Measurements from ENCODE around the gene WDR20.

The WDR20 gene

GRCh38 chr14:102197317-102197853, 57.7 kb downstream of the WDR20 start:
- no peak for DNase-seq (ENCODE audit: low read depth)

GRCh38 chr14:102200690-102201352, 61.1 kb downstream of the WDR20 start:
- no peak for DNase-seq (ENCODE audit: low read depth)

- DNase-seq (ENCODE audit: low read depth) = no peak
Observed at GRCh38 chr14:102201353-102201738, 61.6 kb downstream of the WDR20 start.

- no peak for DNase-seq (ENCODE audit: low read depth)
Observed at GRCh38 chr14:102201776-102202175, 62.1 kb downstream of the WDR20 start.

- no peak for DNase-seq (ENCODE audit: low read depth)
Observed at GRCh38 chr14:102202944-102203343, 63.2 kb downstream of the WDR20 start.

GRCh38 chr14:102203382-102203781, 63.7 kb downstream of the WDR20 start:
- no peak for DNase-seq (ENCODE audit: low read depth)

GRCh38 chr14:102205560-102205959, 65.9 kb downstream of the WDR20 start:
- DNase-seq (ENCODE audit: low read depth) = no peak

- no peak for DNase-seq (ENCODE audit: low read depth)
Observed at GRCh38 chr14:102206918-102207317, 67.2 kb downstream of the WDR20 start.

GRCh38 chr14:102207831-102208365, 68.2 kb downstream of the WDR20 start:
- no peak for DNase-seq (ENCODE audit: low read depth)

- no peak for DNase-seq (ENCODE audit: low read depth)
Observed at GRCh38 chr14:102208741-102209140, 69.0 kb downstream of the WDR20 start.

GRCh38 chr14:102209224-102209966, 69.7 kb downstream of the WDR20 start:
- no peak for DNase-seq (ENCODE audit: low read depth)

GRCh38 chr14:102210421-102211042, 70.8 kb downstream of the WDR20 start:
- no peak for DNase-seq (ENCODE audit: low read depth)

- DNase-seq (ENCODE audit: low read depth) = no peak
Observed at GRCh38 chr14:102211240-102211639, 71.5 kb downstream of the WDR20 start.

- no peak for DNase-seq (ENCODE audit: low read depth)
Observed at GRCh38 chr14:102212356-102212755, 72.7 kb downstream of the WDR20 start.

GRCh38 chr14:102212845-102213244, 73.1 kb downstream of the WDR20 start:
- no peak for DNase-seq (ENCODE audit: low read depth)

GRCh38 chr14:102213470-102213869, 73.8 kb downstream of the WDR20 start:
- no peak for DNase-seq (ENCODE audit: low read depth)

- DNase-seq (ENCODE audit: low read depth) = no peak
Observed at GRCh38 chr14:102213984-102214658, 74.4 kb downstream of the WDR20 start.

- no peak for DNase-seq (ENCODE audit: low read depth)
Observed at GRCh38 chr14:102215071-102215470, 75.4 kb downstream of the WDR20 start.

- no peak for DNase-seq (ENCODE audit: low read depth)
Observed at GRCh38 chr14:102215576-102216250, 76.0 kb downstream of the WDR20 start.

- no peak for DNase-seq (ENCODE audit: low read depth)
Observed at GRCh38 chr14:102217399-102217798, 77.7 kb downstream of the WDR20 start.

- DNase-seq (ENCODE audit: low read depth) = no peak
Observed at GRCh38 chr14:102217987-102218421, 78.3 kb downstream of the WDR20 start.

- DNase-seq (ENCODE audit: low read depth) = no peak
Observed at GRCh38 chr14:102218688-102219087, 79.0 kb downstream of the WDR20 start.
